ENCODE results near the gene ARMC3.

- no peak for TF ChIP-seq EP300 (IDR thresholded peaks at IDR 0.05)
- TF ChIP-seq CTCF (IDR thresholded peaks at IDR 0.05) = no peak
These were observed 64.2 kb downstream of the ARMC3 start for GRCh38 chr10:22992075-22992474.

Measured in ovary (tissue), 3 donors.